Liver (tissue), 9 donors: ENCODE results near the gene RNF41. TPM values are rescaled to one million over a fixed set of nuclear protein-coding genes. Genes with fewer than 3 reads are reported as not detected.

ENCODE experiments used
- DNase-seq: peaks from one replicate; pipeline ENCODE4 v3.0.0-alpha.2; 2017; ENCODE audit warnings: low spot score
- H3K27ac ChIP-seq, 2 donors: one replicate each; pipeline ENCODE4 v1.7.0; 2013; ENCODE audit warnings: inconsistent platforms in 2 of 2, low read length in 2 of 2, control low read depth in 1 of 2, low read depth in 1 of 2, mild to moderate bottlenecking in 1 of 2
- H3K27me3 ChIP-seq, 4 donors: one replicate each; pipeline versions ENCODE4 v1.6.1 to v1.7.0; 2013; ENCODE audit warnings: low read length in 3 of 4, inconsistent platforms in 1 of 4, mild to moderate bottlenecking in 1 of 4, moderate library complexity in 1 of 4; ENCODE audit not compliant: control insufficient read depth in 4 of 4, insufficient read depth in 4 of 4
- H3K36me3 ChIP-seq, 4 donors: one replicate each; pipeline versions ENCODE4 v1.6.1 to v1.7.0; 2013; ENCODE audit warnings: low read length in 3 of 4, mild to moderate bottlenecking in 3 of 4, low read depth in 1 of 4, moderate library complexity in 1 of 4; ENCODE audit not compliant: control insufficient read depth in 4 of 4, insufficient read depth in 3 of 4
- H3K4me1 ChIP-seq, 4 donors: one replicate each; pipeline versions ENCODE4 v1.6.1 to v1.7.0; 2013; ENCODE audit warnings: low read length in 3 of 4, mild to moderate bottlenecking in 3 of 4, moderate library complexity in 1 of 4; ENCODE audit not compliant: control insufficient read depth in 4 of 4, insufficient read depth in 4 of 4
- H3K4me3 ChIP-seq, 3 donors: one replicate each; pipeline versions ENCODE4 v1.6.1 to v1.7.0; 2013; ENCODE audit warnings: low read length in 3 of 3, control low read depth in 1 of 3, low read depth in 1 of 3, mild to moderate bottlenecking in 1 of 3
- H3K9ac ChIP-seq, 2 donors: one replicate each; pipeline ENCODE4 v1.7.0; 2013; ENCODE audit warnings: low read length in 2 of 2, mild to moderate bottlenecking in 2 of 2, moderate library complexity in 2 of 2, control low read depth in 1 of 2, low read depth in 1 of 2
- H3K9me3 ChIP-seq, 4 donors: one replicate each; pipeline versions ENCODE4 v1.6.1 to v1.7.0; 2013; ENCODE audit warnings: low read length in 3 of 4; ENCODE audit not compliant: control insufficient read depth in 4 of 4
- FOXA1 ChIP-seq: IDR thresholded peaks from 2 replicates; pipeline ENCODE4 v1.6.1; 2016; ENCODE audit warnings: antibody characterized with exemption
- FOXA2 ChIP-seq: IDR thresholded peaks from 2 replicates; pipeline ENCODE4 v1.6.1; 2016; ENCODE audit warnings: antibody characterized with exemption
- GABPA ChIP-seq, 2 donors: IDR thresholded peaks in 1 of 2; conservative IDR thresholded peaks in 1 of 2; 2 replicates each; pipeline ENCODE4 v1.6.1; 2016; ENCODE audit warnings: antibody characterized with exemption in 2 of 2, mild to moderate bottlenecking in 1 of 2, moderate library complexity in 1 of 2
- HNF4A ChIP-seq, 2 donors: conservative IDR thresholded peaks; 2 replicates each; pipeline ENCODE4 v1.6.1; 2016; ENCODE audit warnings: antibody characterized with exemption in 2 of 2, mild to moderate bottlenecking in 2 of 2
- JUND ChIP-seq, 2 donors: IDR thresholded peaks; 2 replicates each; pipeline ENCODE4 v1.6.1; 2016; ENCODE audit warnings: antibody characterized with exemption in 2 of 2
- NR2F2 ChIP-seq: IDR thresholded peaks from 2 replicates; pipeline ENCODE4 v1.6.1; 2016; ENCODE audit warnings: antibody characterized with exemption
- RAD21 ChIP-seq, 2 donors: IDR thresholded peaks; 2 replicates each; pipeline ENCODE4 v1.6.1; 2016; ENCODE audit warnings: antibody characterized with exemption in 2 of 2, mild to moderate bottlenecking in 2 of 2
- RXRA ChIP-seq, 2 donors: IDR thresholded peaks; 2 replicates each; pipeline ENCODE4 v1.6.1; 2017 to 2018; ENCODE audit warnings: antibody characterized with exemption in 2 of 2, mild to moderate bottlenecking in 1 of 2
- SP1 ChIP-seq: IDR thresholded peaks from 2 replicates; pipeline ENCODE4 v1.6.1; 2018; ENCODE audit warnings: antibody characterized with exemption, mild to moderate bottlenecking
- TAF1 ChIP-seq: conservative IDR thresholded peaks from 2 replicates; pipeline ENCODE4 v1.6.1; 2016; ENCODE audit warnings: antibody characterized with exemption, mild to moderate bottlenecking
- YY1 ChIP-seq: IDR thresholded peaks from 2 replicates; pipeline ENCODE4 v1.6.1; 2016; ENCODE audit warnings: antibody characterized with exemption, mild to moderate bottlenecking
- WGBS: extraction: QIAGEN DNeasy Blood & Tissue Kit; methylation state at CpG from one replicate; pipeline ENCODE4 v1.1.7; 2013; 5-methylcytosine and 5-hydroxymethylcytosine counted together
- polyA plus RNA-seq, 2 donors: library from polyadenylated mRNA; stranded (reverse) in 1 of 2; unstranded in 1 of 2; fragments of 200-250 nt in 1 of 2; fragments of >200 nt in 1 of 2; fragmentation: Nextera tagmentation in 1 of 2; extraction: Ambion mirVana in 1 of 2; gene quantifications; one replicate each; pipeline versions ENCODE4 v1.2.1 to v1.2.3, GENCODE V29; 2013 to 2015
- total RNA-seq, 2 donors: library from RNA; depleted of rRNA; stranded (reverse); fragments of >200 nt; gene quantifications; one replicate each; pipeline ENCODE4 v1.2.3, GENCODE V29; 2014
- TF ChIP-seq, protein P1 (sequence below): fragments of 150-350 bp; IDR thresholded peaks from 2 replicates; pipeline ENCODE4 v1.5.1; 2017; ENCODE audit warnings: improper control_type of control experiment, low read depth, low read length; ENCODE audit not compliant: missing input control
- TF ChIP-seq, protein P2 (sequence below): IDR thresholded peaks from 2 replicates; pipeline ENCODE4 v1.6.1; 2016; ENCODE audit warnings: antibody characterized with exemption
- TF ChIP-seq, protein P3 (sequence below): IDR thresholded peaks from 2 replicates; pipeline ENCODE4 v1.6.1; 2016; ENCODE audit warnings: antibody characterized with exemption, mild to moderate bottlenecking
- TF ChIP-seq, protein P4 (sequence below): IDR thresholded peaks from 2 replicates; pipeline ENCODE4 v1.6.1; 2016; ENCODE audit warnings: antibody characterized with exemption
- donor health status: healthy.
- donor health status: healthy.
- donor health status: healthy.
- donor health status: healthy.
- donor health status: healthy.

RNF41 gene
- total and polyA plus RNA-seq, 4 donors, result 7.6 to 31.8 (median 16.8) TPM

DNA sequence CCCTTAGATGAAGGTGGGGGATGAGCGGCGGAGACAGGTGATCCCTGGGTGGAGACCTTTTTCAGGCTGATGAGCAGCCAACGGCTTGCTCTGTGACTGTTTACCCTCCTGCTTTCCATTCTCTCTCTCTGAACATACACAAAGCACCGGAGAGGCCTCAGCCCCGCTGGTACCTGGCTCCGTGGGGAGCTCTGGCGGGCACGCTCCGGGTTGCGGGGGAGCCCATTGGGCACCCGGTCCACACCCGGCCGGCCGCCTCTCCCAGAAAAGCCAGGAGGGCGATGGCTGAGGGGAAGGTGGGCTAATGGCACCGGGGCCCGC is 33.0 kb downstream of the RNF41 start:
- TF ChIP-seq YY1, result no peak
- TF ChIP-seq RAD21 (IDR thresholded peaks at IDR 0.05), result no peak
- TF ChIP-seq, protein P1, sequence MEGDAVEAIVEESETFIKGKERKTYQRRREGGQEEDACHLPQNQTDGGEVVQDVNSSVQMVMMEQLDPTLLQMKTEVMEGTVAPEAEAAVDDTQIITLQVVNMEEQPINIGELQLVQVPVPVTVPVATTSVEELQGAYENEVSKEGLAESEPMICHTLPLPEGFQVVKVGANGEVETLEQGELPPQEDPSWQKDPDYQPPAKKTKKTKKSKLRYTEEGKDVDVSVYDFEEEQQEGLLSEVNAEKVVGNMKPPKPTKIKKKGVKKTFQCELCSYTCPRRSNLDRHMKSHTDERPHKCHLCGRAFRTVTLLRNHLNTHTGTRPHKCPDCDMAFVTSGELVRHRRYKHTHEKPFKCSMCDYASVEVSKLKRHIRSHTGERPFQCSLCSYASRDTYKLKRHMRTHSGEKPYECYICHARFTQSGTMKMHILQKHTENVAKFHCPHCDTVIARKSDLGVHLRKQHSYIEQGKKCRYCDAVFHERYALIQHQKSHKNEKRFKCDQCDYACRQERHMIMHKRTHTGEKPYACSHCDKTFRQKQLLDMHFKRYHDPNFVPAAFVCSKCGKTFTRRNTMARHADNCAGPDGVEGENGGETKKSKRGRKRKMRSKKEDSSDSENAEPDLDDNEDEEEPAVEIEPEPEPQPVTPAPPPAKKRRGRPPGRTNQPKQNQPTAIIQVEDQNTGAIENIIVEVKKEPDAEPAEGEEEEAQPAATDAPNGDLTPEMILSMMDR, result no peak
- no peak for TF ChIP-seq JUND (IDR thresholded peaks at IDR 0.05)
- no peak for TF ChIP-seq FOXA2
- TF ChIP-seq, protein P2, sequence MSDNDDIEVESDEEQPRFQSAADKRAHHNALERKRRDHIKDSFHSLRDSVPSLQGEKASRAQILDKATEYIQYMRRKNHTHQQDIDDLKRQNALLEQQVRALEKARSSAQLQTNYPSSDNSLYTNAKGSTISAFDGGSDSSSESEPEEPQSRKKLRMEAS, result no peak
- Histone ChIP-seq H3K4me1 (peaks cover 0 to 24% (median 18%) of the 10 kb centered on the region in 4 donors), H3K9me3 (no peaks in the 10 kb centered on the region), H3K36me3 (peaks cover 5 to 19% (median 17%) of the 10 kb centered on the region in 4 donors), H3K27me3 (no peaks in the 10 kb centered on the region), H3K4me3 (peak overlapping the region; percentile 63 to 95 (median 68)), H3K9ac (peak overlapping the region; percentile 33 to 36), H3K27ac (peak overlapping the region; percentile 53 to 67)
- DNase-seq, result no peak
- 2% methylated on average over 17 of the region's 17 CpGs for WGBS

DNA sequence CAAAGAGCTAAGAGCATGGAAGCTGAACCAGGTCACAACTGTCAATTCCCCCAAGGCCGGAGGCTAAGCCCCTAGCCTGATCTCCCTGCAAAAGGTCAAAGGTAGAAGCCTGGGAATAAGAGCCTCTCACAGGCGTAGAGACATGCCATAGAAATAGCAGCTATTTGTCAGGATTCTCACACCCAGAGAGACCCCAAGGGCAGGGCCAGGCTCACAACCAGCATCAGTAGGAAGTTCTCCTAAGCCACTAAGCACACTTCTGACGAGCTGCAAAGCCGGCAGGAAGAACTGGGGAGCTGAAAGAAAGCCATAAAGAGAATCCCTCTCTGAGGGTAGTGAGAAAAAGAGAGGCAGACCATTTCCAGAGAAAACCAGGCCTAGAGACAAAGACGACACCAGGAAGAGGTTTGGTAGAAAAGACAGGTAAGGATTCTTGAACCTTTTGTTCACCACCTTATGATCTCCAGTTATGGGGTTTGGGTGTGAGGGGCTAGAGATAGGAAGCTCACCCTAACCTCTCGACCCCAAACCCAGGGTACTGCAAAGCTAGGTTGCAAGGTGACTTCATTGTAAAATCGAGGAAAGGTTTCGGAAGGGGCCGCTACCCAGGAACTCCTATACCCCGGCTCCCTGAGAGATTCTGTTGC is 33.5 kb downstream of the RNF41 start:
- no peaks in the 10 kb centered on the region for H3K9me3 ChIP-seq
- 37% methylated on average over 10 of the region's 10 CpGs for WGBS
- peak overlapping the region in 1 of 2 donors; percentile 67 for H3K27ac ChIP-seq
- TF ChIP-seq JUND (IDR thresholded peaks at IDR 0.05) (no peak), SP1 (no peak), HNF4A (conservative IDR thresholded peaks at IDR 0.05) (no peak), RXRA (IDR thresholded peaks at IDR 0.05) (no peak), RAD21 (IDR thresholded peaks at IDR 0.05) (no peak), FOXA1 (no peak), NR2F2 (no peak), YY1 (no peak), FOXA2 (no peak), GABPA (IDR thresholded peaks at IDR 0.05 in 1 of 2, conservative IDR thresholded peaks at IDR 0.05 in 1 of 2) (no peak), TAF1 (no peak)
- TF ChIP-seq, protein P3, sequence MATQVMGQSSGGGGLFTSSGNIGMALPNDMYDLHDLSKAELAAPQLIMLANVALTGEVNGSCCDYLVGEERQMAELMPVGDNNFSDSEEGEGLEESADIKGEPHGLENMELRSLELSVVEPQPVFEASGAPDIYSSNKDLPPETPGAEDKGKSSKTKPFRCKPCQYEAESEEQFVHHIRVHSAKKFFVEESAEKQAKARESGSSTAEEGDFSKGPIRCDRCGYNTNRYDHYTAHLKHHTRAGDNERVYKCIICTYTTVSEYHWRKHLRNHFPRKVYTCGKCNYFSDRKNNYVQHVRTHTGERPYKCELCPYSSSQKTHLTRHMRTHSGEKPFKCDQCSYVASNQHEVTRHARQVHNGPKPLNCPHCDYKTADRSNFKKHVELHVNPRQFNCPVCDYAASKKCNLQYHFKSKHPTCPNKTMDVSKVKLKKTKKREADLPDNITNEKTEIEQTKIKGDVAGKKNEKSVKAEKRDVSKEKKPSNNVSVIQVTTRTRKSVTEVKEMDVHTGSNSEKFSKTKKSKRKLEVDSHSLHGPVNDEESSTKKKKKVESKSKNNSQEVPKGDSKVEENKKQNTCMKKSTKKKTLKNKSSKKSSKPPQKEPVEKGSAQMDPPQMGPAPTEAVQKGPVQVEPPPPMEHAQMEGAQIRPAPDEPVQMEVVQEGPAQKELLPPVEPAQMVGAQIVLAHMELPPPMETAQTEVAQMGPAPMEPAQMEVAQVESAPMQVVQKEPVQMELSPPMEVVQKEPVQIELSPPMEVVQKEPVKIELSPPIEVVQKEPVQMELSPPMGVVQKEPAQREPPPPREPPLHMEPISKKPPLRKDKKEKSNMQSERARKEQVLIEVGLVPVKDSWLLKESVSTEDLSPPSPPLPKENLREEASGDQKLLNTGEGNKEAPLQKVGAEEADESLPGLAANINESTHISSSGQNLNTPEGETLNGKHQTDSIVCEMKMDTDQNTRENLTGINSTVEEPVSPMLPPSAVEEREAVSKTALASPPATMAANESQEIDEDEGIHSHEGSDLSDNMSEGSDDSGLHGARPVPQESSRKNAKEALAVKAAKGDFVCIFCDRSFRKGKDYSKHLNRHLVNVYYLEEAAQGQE, result no peak
- TF ChIP-seq, protein P2, result no peak
- TF ChIP-seq, protein P4, sequence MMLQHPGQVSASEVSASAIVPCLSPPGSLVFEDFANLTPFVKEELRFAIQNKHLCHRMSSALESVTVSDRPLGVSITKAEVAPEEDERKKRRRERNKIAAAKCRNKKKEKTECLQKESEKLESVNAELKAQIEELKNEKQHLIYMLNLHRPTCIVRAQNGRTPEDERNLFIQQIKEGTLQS, result no peak
- TF ChIP-seq, protein P1, result no peak
- H3K4me3 ChIP-seq, result peak overlapping the region; percentile 63 to 95 (median 68)
- peaks cover 0 to 24% (median 18%) of the 10 kb centered on the region in 4 donors for H3K4me1 ChIP-seq
- H3K27me3 ChIP-seq, result no peaks in the 10 kb centered on the region
- H3K9ac ChIP-seq, result peak overlapping the region; percentile 33 to 39
- peaks cover 5 to 22% (median 22%) of the 10 kb centered on the region in 4 donors for H3K36me3 ChIP-seq
- DNase-seq, result no peak
